Measurements from ENCODE around the gene LRRC41.
"Not testable (repeated sequence)": the region's sequence is repeated elsewhere in the genome, so short reads cannot be mapped to it uniquely, and the experiment has no call there.

Gene LRRC41

GRCh38 chr1:46322191-46322590, 18.8 kb upstream of the LRRC41 start:
- DNase-seq = not testable (repeated sequence)

GRCh38 chr1:46319960-46320914, 16.8 kb upstream of the LRRC41 start:
- DNase-seq = peak; percentile 51

- DNase-seq = not testable (repeated sequence)
Observed at GRCh38 chr1:46319301-46319700, 15.9 kb upstream of the LRRC41 start.

DNA sequence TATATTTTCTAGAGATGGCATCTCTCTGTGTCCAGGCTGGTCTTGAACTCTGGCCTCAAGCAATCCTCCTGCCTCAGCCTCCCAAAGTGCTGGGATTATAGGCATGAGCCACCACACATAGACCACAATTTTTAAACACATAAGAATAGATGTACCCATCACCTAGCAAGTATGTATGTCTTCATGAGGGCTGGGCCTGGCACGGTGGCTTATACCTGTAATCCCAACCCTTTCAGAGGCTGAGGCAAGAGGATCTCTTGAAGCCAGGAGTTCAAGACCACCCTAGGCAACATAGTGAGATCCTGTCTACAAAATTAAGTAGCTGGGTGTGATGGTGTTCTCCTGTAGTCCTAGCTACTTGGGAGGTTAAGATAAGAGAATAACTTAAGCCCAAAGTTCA, 13.9 kb upstream of the LRRC41 start:
- no peak for DNase-seq

DNA sequence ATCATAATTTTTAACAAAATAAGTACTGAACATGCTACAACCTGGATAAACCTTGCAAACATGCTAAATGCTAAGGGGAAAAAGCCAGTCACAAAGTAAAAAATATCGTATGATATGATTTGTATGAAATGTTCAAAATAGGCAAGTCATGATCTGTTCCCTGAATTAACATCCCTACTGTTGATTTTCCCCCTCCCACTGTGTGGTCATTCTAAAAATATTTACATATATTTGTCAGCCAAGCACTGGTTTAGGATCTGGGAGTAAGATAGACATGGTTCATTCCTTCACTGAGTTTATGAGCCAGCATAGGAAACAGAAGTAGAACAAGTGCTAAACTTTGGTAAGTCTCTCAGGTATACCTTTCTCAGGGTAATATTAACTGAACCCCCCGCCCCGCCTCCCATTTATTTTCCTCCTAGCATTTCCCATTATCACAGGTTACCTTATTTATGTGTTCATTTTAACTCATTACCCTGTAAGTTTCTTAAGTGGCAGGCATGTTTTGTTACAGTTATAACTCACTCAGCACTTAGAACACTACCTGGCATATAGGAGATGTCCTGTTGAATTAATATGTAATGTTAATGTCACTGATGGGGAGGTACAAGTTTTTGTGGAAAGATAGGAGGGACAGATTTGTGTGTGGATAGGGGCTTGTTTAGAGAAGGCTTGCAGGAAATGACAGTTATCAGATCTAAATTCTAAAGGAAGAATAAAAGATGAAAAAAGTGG, 12.4 kb upstream of the LRRC41 start:
- no peak for DNase-seq

GRCh38 chr1:46310321-46310720, 6.9 kb upstream of the LRRC41 start:
- no peak for DNase-seq

- DNase-seq = no peak
Observed at GRCh38 chr1:46309401-46310159, 6.2 kb upstream of the LRRC41 start.

GRCh38 chr1:46306159-46306530, 2.7 kb upstream of the LRRC41 start:
- no peak for DNase-seq

- DNase-seq = no peak
Observed at GRCh38 chr1:46303872-46304326, 483 bp upstream of the LRRC41 start.

DNA sequence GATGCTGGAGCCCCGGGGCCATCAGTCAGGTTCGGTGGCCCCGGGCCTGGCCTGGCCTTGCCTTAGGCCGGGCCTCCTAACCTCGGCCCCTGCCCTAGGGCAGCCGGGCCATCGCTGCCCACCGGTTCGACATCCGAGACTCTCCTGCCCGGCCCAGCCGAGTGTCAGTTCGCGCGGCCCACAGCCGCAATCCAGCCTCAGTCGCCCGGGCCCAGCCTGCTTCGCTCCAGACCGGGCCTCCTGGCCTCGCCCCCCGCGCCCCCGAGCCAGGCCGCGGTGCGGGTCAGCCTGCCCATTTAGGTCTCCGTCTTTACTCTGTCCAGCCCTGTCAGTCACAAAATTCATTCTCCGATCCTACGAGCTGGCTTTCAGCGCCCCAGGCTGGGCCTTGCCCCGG, 777 bp downstream of the LRRC41 start:
- DNase-seq = no peak

DNA sequence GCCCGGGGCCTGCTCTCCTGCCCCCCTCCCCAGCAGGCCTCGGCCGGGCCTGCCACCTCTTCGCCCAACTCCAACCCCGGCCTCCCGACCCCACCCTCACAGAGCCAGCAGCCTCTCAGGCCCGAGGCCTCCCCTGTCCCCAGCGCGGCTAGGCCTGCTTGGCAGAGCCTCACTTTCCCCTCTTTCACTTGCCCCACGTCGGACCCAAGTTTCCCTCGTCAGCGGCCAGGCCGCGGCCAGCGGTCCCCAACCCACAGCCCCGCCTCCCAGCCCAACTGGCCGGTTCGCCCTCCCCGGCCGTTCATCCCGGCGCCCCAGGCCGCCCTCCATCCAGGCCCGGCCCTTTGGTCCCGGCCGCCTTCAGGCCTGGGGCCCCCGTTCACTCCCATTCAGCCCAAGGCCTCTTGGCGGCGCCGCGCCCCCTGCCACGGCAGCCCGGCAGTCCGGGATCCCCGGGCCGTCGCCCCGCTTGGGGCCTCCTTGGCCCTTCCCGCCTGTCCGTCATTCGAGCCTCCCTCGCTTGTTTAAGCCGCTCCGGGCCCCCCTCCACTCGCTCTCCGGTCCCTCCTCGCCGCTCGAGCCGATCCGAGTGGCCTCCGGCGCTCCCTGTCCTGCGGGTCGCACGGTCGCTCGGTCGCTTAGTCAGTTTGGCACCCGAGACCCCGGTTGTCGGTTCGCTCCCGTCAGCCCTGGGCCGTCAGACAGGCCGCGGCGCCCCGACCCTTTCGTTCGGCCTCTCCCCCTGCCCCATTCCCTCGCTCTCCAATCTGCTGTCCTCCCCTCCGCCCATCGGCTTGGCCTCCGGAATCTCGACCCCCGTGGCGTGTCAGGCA, 1.4 kb downstream of the LRRC41 start:
- DNase-seq = peak; percentile 32

DNA sequence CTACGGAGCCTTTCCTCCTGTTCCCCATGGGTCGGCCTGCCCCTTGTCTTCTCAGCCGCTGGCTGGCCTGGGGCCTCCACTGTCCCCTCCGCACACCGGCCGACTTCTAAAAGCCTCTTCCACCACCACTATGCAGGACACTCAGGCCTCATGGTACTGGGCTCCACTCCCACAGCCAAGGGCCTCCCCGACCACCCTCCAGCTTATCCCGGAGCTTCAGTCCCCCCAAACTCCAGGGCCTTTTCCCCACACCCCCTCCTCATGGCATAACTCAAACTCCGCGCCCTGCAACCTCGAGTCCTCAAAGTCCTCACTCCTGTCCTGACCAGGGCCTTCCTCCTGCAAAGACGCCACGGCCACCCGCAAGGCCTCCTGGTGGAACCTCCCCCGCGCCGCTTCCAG, 2.0 kb downstream of the LRRC41 start:
- DNase-seq = no peak

DNA sequence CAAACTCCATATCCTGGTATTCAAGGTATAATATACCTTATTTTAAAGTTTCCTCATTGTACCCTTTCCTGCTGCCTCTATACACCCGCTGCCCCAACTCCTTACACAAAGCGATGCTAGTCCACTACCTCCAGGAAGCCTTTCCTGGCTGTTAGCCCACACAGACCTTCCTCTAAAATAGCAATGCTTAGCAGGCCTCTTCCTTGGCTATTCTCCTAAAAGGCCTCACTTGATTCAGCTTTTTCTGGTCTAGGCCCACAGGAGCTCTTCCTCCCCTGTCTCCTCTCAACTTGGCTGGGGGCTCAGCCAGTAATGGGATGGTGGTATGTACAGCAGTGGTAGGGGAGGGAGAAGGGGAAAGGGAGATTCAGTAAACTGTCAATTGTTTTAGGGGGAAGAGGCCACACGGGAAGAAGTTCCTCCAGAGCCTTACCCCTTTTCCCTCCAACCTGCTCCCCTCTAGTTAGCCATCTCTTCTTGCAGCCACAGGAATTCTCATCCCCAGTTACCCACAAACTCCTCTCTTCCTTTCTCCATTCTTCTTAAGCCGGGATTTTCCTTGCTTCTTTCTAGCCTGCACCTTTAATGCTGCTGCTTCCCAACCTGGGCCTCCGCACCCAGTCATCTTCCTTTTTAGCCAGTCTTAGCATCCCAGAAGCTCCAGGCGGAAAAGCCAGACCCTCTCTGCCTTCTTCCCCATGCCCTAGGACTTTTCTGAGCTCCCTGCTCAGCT, 2.6 kb downstream of the LRRC41 start:
- DNase-seq = no peak

- DNase-seq = no peak
Observed at GRCh38 chr1:46298387-46298786, 5.0 kb downstream of the LRRC41 start.

DNA sequence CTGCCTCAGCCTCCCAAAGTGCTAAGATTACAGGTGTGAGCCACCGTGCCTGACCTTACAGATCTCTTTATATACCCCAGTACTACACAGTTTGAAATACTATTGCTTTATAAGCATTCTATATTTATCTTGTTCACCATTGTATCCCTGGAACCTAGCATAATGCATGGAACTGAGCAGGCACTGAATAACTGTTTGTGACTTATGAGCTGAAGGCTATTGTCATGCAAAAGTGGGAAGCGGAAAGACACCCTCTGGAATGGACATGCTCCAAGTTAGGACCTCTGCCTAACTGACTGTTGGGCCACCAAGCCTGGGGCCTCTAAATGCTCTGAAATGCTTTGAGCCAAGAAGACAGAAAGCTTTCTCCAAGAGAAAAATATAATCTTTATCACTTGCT, 8.1 kb downstream of the LRRC41 start:
- DNase-seq = no peak

- no peak for DNase-seq
Observed at GRCh38 chr1:46289976-46290375, 13.4 kb downstream of the LRRC41 start.

DNA sequence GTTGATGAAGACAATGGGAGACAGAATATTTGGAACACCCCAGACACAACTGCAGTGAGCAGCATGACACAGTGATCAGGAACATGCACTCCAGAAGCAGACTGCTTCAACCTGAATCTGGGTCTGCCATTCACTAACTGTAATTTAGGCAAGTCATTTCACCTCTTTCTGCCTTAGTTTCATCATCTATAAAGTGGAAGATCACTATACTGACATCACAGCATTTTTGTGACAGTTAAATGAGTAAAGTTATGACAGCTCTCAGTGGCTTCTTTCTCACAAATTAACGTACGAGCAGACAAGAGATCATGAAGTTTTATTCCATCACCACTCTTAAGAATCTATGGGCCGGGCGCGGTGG, 14.3 kb downstream of the LRRC41 start:
- no peak for DNase-seq

DNA sequence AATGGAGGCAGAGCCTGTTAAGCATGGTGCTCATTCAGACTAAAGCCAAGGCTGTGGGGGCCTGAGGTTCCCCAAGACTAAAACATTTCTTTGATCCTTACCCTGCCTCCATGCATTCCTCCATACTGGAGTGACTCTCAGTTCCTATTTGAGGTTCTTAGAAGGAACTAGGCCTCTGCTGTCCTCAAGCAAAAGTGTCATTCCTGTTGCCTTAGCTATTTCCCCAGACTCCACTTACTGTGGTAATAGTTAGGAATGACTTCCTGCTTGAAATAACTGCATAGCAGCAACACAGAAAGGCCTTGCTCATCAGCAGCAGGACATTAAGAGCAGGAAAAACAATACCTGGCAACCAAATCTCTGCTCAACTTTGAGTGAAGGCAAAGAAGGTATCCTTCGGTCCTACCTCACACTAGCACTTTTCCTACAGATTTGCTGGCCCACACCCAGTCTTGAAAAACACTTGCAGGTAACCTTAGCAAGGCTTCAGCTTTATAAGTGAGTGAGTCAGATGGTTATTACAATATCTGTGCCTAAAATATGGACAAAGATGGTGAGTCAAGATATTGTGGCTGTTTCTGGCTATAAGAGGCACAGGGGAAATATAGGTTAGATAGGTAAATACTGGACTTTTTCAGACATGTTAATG, 14.8 kb downstream of the LRRC41 start:
- DNase-seq = no peak

- peak; percentile 95 for DNase-seq
Observed at GRCh38 chr1:46285730-46286477, 17.5 kb downstream of the LRRC41 start.
